ENCODE results near the gene LRP2BP. TPM values are rescaled to one million over a fixed set of nuclear protein-coding genes. Genes with fewer than 3 reads are reported as not detected.
A peak's percentile ranks its signal among the peaks of the same experiment; 100 is the strongest.

Gene LRP2BP
- total and polyA plus RNA-seq, 8 donors: 0.47 to 6.4 (median 5.7) TPM

GRCh38 chr4:185382754-185383153, 13.0 kb downstream of the LRP2BP start:
- H3K9me3 ChIP-seq: no peaks in the 10 kb centered on the region
- intact Hi-C loops (cut with DNase I): no loop called here
- no peak for TF ChIP-seq CTCF (IDR thresholded peaks at IDR 0.05)
- H3K4me3 ChIP-seq: no peak overlapping the region
- H3K27me3 ChIP-seq: peaks cover 0 to 14% of the 10 kb centered on the region in 2 donors
- H3K36me3 ChIP-seq: peaks cover 0 to 6% of the 10 kb centered on the region in 2 donors
- ATAC-seq (no peak), DNase-seq (no peak)
- H3K4me1 ChIP-seq: peaks cover 0 to 11% of the 10 kb centered on the region in 2 donors
- no peak overlapping the region for H3K27ac ChIP-seq

GRCh38 chr4:185381288-185382196, 14.2 kb downstream of the LRP2BP start:
- intact Hi-C loops (cut with DNase I): no loop called here
- peaks cover 0 to 11% of the 10 kb centered on the region in 2 donors for H3K36me3 ChIP-seq
- no peaks in the 10 kb centered on the region for H3K9me3 ChIP-seq
- no peak for DNase-seq
- no peak for TF ChIP-seq CTCF (IDR thresholded peaks at IDR 0.05)
- peaks cover 0 to 14% of the 10 kb centered on the region in 2 donors for H3K27me3 ChIP-seq
- H3K4me3 ChIP-seq: no peak overlapping the region
- H3K27ac ChIP-seq: no peak overlapping the region
- H3K4me1 ChIP-seq: peaks cover 0 to 11% of the 10 kb centered on the region in 2 donors
- ATAC-seq: peak; percentile 6

GRCh38 chr4:185380320-185380719, 15.4 kb downstream of the LRP2BP start:
- TF ChIP-seq CTCF (IDR thresholded peaks at IDR 0.05): no peak
- ATAC-seq: no peak
- intact Hi-C loops (cut with DNase I): no loop called here
- peaks cover 0 to 11% of the 10 kb centered on the region in 2 donors for H3K27me3 ChIP-seq
- H3K36me3 ChIP-seq: peaks cover 0 to 11% of the 10 kb centered on the region in 2 donors
- H3K27ac ChIP-seq: no peak overlapping the region
- peaks cover 0 to 11% of the 10 kb centered on the region in 2 donors for H3K4me1 ChIP-seq
- H3K4me3 ChIP-seq: no peak overlapping the region
- no peaks in the 10 kb centered on the region for H3K9me3 ChIP-seq
- no peak for DNase-seq

GRCh38 chr4:185379326-185380295, 16.1 kb downstream of the LRP2BP start:
- Histone ChIP-seq H3K27me3 (peaks cover 0 to 4% of the 10 kb centered on the region in 2 donors), H3K4me3 (no peak overlapping the region), H3K36me3 (peaks cover 0 to 11% of the 10 kb centered on the region in 2 donors), H3K4me1 (peaks cover 0 to 11% of the 10 kb centered on the region in 2 donors), H3K27ac (no peak overlapping the region), H3K9me3 (no peaks in the 10 kb centered on the region)
- TF ChIP-seq CTCF (IDR thresholded peaks at IDR 0.05): no peak
- ATAC-seq (no peak), DNase-seq (no peak)
- intact Hi-C loops (cut with DNase I): no loop called here

Measured in left lung (tissue), 10 donors.